ENCODE measurements around the gene POLR2L. TPM values are rescaled to one million over a fixed set of nuclear protein-coding genes. Genes with fewer than 3 reads are reported as not detected.

POLR2L gene
- polyA plus RNA-seq, 1 of the 3 experiments (the other 2 are of a cell fraction): 540 TPM

DNA sequence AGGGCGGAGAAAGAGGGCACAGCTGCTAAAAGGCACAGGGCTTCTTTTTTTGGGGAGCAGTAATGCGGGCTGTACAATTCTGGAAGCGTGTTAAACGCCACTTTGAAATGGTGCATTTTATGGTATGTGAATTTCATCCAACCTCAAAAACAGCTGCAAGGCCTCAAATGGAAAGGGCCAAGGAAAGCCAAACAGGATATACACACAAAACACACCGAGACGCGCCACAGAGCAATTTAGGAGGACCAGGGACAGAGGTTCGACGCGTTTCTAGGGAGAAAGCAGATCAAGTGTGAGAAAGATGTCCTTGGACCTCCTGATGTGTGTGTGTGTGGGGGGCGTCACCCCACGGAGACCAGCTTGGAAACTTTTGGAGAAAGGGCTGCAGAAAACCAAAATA is 31.4 kb upstream of the POLR2L start:
- POLR2A ChIA-PET: interaction anchor here (0.8 kb wide), 1 partner anchor 14 kb away, joined by 3 read pairs; no protein-coding TSS in a partner anchor
- Histone ChIP-seq H2AFZ (ENCODE audit: low read depth) (no peak overlapping the region), H3K4me1 (ENCODE audit: control insufficient read depth in 1 of 2, insufficient read depth in 2 of 2, low read depth in 1 of 2, low read length in 1 of 2) (peaks cover 0 to 4% of the 10 kb centered on the region in 2 experiments; a peak in 1 of 4 replicates), H3K9me2 (no peaks in the 10 kb centered on the region), H3F3A (replicated peaks; ENCODE audit: insufficient read depth) (peaks cover 2% of the 10 kb centered on the region), H4K20me1 (ENCODE audit: insufficient read depth) (no peaks in the 10 kb centered on the region), H3K36me3 (replicated peaks in 1 of 2; ENCODE audit: control insufficient read depth in 1 of 2, insufficient read depth in 2 of 2, low read length in 1 of 2) (no peaks in the 10 kb centered on the region), H3K4me2 (no peak overlapping the region), H3K9me3 (no peaks in the 10 kb centered on the region), H3K4me3 (ENCODE audit: low read depth in 2 of 2, low read length in 1 of 2) (no peak overlapping the region), H3K27me3 (ENCODE audit: insufficient read depth) (no peaks in the 10 kb centered on the region), H3K79me2 (ENCODE audit: insufficient read depth) (no peaks in the 10 kb centered on the region), H3K27ac (ENCODE audit: low read depth in 2 of 2, low read length in 1 of 2) (no peak overlapping the region), H3K9ac (no peak overlapping the region)
- WGBS (ENCODE audit: low lambda C conversion rate): 87% methylated on average over 11 of the region's 12 CpGs
- TF ChIP-seq RCOR1 (IDR thresholded peaks at IDR 0.05; ENCODE audit: low read length) (no peak), TEAD4 (IDR thresholded peaks at IDR 0.05; ENCODE audit: borderline replicate concordance, insufficient read depth) (no peak), PBX3 (IDR thresholded peaks at IDR 0.05) (no peak), IRF3 (IDR thresholded peaks at IDR 0.05; ENCODE audit: low read depth, low read length) (no peak), NFIC (IDR thresholded peaks at IDR 0.05; ENCODE audit: borderline replicate concordance) (no peak), SIN3A (IDR thresholded peaks at IDR 0.05; ENCODE audit: borderline replicate concordance, low read depth, low read length) (no peak), CHD2 (IDR thresholded peaks at IDR 0.05; ENCODE audit: low read length, partially characterized antibody) (no peak), YY1 (IDR thresholded peaks at IDR 0.05; ENCODE audit: low read depth) (no peak), FOSL2 (IDR thresholded peaks at IDR 0.05; ENCODE audit: borderline replicate concordance, low read depth) (no peak), POLR2AphosphoS5 (IDR thresholded peaks at IDR 0.05; ENCODE audit: low read depth, low read length) (no peak), RXRA (IDR thresholded peaks at IDR 0.05; ENCODE audit: borderline replicate concordance, low read depth) (no peak), FOXM1 (IDR thresholded peaks at IDR 0.05; ENCODE audit: low read depth) (no peak), TCF12 (IDR thresholded peaks at IDR 0.05) (no peak), ELF1 (IDR thresholded peaks at IDR 0.05) (no peak), ZBTB33 (IDR thresholded peaks at IDR 0.05; ENCODE audit: borderline replicate concordance, low read depth) (no peak), MEF2A (IDR thresholded peaks at IDR 0.05; ENCODE audit: borderline replicate concordance, low read depth) (no peak)
- TF ChIP-seq, protein P1, sequence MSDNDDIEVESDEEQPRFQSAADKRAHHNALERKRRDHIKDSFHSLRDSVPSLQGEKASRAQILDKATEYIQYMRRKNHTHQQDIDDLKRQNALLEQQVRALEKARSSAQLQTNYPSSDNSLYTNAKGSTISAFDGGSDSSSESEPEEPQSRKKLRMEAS (IDR thresholded peaks at IDR 0.05; ENCODE audit: low read depth): no peak
- TF ChIP-seq, protein P2, sequence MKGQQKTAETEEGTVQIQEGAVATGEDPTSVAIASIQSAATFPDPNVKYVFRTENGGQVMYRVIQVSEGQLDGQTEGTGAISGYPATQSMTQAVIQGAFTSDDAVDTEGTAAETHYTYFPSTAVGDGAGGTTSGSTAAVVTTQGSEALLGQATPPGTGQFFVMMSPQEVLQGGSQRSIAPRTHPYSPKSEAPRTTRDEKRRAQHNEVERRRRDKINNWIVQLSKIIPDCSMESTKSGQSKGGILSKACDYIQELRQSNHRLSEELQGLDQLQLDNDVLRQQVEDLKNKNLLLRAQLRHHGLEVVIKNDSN (IDR thresholded peaks at IDR 0.05; ENCODE audit: borderline replicate concordance, low read depth): no peak
- DNase-seq: no peak
- CTCF ChIA-PET: no interaction called here

Measured in SK-N-SH (cell line).